ENCODE results near the gene WDR27.

Gene WDR27

DNA sequence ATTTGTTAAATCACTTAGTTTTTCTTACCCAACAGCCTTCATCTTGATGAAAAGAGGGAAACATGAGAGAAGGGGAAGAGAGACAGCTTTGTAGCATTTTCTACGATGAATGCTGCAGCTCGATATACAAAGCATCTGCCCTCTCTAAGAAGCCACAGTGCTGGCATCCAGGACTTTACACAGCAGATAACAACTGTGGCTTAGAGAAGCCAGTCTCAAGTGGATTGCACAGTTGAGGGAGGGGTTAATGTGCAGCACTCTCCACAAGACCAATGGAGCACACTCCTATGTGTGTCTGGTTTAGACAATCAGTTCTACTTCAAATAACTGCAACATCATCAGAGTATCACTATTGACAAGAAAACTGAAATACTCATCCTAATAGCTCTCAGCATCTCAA, 5.9 kb upstream of the WDR27 start:
- H3K9me3 ChIP-seq (ENCODE audit: control insufficient read depth, insufficient read depth, low read depth, low read length), result no peaks in the 10 kb centered on the region
- 0 out of 2 replicates have a peak, but pooled peaks cover 3% of the 10 kb centered on the region for H3K4me1 ChIP-seq (ENCODE audit: control insufficient read depth, insufficient read depth, low read length)
- ChIA-PET CTCF (no interaction called here), POLR2A (no interaction called here)
- H3K27ac ChIP-seq (ENCODE audit: extremely low read depth, low read depth, low read length), result no peak overlapping the region
- peaks cover 29 to 90% of the 10 kb centered on the region in 2 experiments; a peak in 2 of 3 replicates for H3K36me3 ChIP-seq (ENCODE audit: control insufficient read depth in 2 of 2, insufficient read depth in 1 of 2, low read length in 2 of 2)
- no peak overlapping the region for H3K4me3 ChIP-seq (ENCODE audit: low read depth, low read length)
- TF ChIP-seq ZNF292 (tag by site-specific recombination; IDR thresholded peaks at IDR 0.05; ENCODE audit: borderline replicate concordance, low read depth), result no peak
- no peak for TF ChIP-seq TCF7L2 (IDR thresholded peaks at IDR 0.05; ENCODE audit: borderline replicate concordance, low read depth, low read length)
- TF ChIP-seq REPIN1 (tag by site-specific recombination; IDR thresholded peaks at IDR 0.05; ENCODE audit: low read depth), result no peak
- TF ChIP-seq, protein P1, sequence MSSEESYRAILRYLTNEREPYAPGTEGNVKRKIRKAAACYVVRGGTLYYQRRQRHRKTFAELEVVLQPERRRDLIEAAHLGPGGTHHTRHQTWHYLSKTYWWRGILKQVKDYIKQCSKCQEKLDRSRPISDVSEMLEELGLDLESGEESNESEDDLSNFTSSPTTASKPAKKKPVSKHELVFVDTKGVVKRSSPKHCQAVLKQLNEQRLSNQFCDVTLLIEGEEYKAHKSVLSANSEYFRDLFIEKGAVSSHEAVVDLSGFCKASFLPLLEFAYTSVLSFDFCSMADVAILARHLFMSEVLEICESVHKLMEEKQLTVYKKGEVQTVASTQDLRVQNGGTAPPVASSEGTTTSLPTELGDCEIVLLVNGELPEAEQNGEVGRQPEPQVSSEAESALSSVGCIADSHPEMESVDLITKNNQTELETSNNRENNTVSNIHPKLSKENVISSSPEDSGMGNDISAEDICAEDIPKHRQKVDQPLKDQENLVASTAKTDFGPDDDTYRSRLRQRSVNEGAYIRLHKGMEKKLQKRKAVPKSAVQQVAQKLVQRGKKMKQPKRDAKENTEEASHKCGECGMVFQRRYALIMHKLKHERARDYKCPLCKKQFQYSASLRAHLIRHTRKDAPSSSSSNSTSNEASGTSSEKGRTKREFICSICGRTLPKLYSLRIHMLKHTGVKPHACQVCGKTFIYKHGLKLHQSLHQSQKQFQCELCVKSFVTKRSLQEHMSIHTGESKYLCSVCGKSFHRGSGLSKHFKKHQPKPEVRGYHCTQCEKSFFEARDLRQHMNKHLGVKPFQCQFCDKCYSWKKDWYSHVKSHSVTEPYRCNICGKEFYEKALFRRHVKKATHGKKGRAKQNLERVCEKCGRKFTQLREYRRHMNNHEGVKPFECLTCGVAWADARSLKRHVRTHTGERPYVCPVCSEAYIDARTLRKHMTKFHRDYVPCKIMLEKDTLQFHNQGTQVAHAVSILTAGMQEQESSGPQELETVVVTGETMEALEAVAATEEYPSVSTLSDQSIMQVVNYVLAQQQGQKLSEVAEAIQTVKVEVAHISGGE (tag by site-specific recombination; conservative IDR thresholded peaks at IDR 0.05; ENCODE audit: low read depth), result 0 out of 2 replicates have a peak, but pooled peaks have one; percentile 22
- TF ChIP-seq, protein P2, sequence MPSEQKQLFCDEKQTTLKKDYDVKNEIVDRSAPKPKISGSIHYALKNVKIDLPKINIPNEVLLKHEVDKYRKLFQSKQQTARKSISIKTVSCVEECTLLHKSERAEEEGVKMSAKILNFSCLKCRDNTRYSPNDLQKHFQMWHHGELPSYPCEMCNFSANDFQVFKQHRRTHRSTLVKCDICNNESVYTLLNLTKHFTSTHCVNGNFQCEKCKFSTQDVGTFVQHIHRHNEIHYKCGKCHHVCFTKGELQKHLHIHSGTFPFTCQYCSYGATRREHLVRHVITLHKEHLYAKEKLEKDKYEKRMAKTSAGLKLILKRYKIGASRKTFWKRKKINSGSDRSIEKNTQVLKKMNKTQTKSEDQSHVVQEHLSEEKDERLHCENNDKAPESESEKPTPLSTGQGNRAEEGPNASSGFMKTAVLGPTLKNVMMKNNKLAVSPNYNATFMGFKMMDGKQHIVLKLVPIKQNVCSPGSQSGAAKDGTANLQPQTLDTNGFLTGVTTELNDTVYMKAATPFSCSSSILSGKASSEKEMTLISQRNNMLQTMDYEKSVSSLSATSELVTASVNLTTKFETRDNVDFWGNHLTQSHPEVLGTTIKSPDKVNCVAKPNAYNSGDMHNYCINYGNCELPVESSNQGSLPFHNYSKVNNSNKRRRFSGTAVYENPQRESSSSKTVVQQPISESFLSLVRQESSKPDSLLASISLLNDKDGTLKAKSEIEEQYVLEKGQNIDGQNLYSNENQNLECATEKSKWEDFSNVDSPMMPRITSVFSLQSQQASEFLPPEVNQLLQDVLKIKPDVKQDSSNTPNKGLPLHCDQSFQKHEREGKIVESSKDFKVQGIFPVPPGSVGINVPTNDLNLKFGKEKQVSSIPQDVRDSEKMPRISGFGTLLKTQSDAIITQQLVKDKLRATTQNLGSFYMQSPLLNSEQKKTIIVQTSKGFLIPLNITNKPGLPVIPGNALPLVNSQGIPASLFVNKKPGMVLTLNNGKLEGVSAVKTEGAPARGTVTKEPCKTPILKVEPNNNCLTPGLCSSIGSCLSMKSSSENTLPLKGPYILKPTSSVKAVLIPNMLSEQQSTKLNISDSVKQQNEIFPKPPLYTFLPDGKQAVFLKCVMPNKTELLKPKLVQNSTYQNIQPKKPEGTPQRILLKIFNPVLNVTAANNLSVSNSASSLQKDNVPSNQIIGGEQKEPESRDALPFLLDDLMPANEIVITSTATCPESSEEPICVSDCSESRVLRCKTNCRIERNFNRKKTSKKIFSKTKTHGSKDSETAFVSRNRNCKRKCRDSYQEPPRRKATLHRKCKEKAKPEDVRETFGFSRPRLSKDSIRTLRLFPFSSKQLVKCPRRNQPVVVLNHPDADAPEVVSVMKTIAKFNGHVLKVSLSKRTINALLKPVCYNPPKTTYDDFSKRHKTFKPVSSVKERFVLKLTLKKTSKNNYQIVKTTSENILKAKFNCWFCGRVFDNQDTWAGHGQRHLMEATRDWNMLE (tag by site-specific recombination; conservative IDR thresholded peaks at IDR 0.05; ENCODE audit: low read depth), result no peak
- TF ChIP-seq ZNF391 (tag by site-specific recombination; IDR thresholded peaks at IDR 0.05; ENCODE audit: borderline replicate concordance, low read depth), result no peak
- TF ChIP-seq ZNF610 (tag by site-specific recombination; IDR thresholded peaks at IDR 0.05; ENCODE audit: borderline replicate concordance), result no peak
- TF ChIP-seq SCRT2 (tag by site-specific recombination; IDR thresholded peaks at IDR 0.05), result no peak
- TF ChIP-seq KLF9 (tag by site-specific recombination; IDR thresholded peaks at IDR 0.05; ENCODE audit: low read depth), result no peak
- TF ChIP-seq, protein P3, sequence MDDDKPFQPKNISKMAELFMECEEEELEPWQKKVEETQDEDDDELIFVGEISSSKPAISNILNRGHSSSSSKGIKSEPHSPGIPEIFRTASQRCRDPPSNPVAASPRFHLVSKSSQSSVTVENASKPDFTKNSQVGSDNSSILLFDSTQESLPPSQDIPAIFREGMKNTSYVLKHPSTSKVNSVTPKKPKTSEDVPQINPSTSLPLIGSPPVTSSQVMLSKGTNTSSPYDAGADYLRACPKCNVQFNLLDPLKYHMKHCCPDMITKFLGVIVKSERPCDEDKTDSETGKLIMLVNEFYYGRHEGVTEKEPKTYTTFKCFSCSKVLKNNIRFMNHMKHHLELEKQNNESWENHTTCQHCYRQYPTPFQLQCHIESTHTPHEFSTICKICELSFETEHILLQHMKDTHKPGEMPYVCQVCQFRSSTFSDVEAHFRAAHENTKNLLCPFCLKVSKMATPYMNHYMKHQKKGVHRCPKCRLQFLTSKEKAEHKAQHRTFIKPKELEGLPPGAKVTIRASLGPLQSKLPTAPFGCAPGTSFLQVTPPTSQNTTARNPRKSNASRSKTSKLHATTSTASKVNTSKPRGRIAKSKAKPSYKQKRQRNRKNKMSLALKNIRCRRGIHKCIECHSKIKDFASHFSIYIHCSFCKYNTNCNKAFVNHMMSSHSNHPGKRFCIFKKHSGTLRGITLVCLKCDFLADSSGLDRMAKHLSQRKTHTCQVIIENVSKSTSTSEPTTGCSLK (tag by site-specific recombination; IDR thresholded peaks at IDR 0.05), result no peak
- TF ChIP-seq ZNF157 (tag by site-specific recombination; IDR thresholded peaks at IDR 0.05), result no peak
- TF ChIP-seq ZBTB17 (tag by site-specific recombination; IDR thresholded peaks at IDR 0.05), result peak; percentile 82
- TF ChIP-seq HOXC10 (CRISPR knock-in tag; IDR thresholded peaks at IDR 0.05), result no peak
- TF ChIP-seq ZBTB20 (tag by site-specific recombination; IDR thresholded peaks at IDR 0.05), result no peak
- TF ChIP-seq, protein P4, sequence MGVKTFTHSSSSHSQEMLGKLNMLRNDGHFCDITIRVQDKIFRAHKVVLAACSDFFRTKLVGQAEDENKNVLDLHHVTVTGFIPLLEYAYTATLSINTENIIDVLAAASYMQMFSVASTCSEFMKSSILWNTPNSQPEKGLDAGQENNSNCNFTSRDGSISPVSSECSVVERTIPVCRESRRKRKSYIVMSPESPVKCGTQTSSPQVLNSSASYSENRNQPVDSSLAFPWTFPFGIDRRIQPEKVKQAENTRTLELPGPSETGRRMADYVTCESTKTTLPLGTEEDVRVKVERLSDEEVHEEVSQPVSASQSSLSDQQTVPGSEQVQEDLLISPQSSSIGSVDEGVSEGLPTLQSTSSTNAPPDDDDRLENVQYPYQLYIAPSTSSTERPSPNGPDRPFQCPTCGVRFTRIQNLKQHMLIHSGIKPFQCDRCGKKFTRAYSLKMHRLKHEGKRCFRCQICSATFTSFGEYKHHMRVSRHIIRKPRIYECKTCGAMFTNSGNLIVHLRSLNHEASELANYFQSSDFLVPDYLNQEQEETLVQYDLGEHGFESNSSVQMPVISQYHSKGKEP (tag by site-specific recombination; IDR thresholded peaks at IDR 0.05), result 0 out of 2 replicates have a peak, but pooled peaks have one; percentile 15
- TF ChIP-seq, protein P5, sequence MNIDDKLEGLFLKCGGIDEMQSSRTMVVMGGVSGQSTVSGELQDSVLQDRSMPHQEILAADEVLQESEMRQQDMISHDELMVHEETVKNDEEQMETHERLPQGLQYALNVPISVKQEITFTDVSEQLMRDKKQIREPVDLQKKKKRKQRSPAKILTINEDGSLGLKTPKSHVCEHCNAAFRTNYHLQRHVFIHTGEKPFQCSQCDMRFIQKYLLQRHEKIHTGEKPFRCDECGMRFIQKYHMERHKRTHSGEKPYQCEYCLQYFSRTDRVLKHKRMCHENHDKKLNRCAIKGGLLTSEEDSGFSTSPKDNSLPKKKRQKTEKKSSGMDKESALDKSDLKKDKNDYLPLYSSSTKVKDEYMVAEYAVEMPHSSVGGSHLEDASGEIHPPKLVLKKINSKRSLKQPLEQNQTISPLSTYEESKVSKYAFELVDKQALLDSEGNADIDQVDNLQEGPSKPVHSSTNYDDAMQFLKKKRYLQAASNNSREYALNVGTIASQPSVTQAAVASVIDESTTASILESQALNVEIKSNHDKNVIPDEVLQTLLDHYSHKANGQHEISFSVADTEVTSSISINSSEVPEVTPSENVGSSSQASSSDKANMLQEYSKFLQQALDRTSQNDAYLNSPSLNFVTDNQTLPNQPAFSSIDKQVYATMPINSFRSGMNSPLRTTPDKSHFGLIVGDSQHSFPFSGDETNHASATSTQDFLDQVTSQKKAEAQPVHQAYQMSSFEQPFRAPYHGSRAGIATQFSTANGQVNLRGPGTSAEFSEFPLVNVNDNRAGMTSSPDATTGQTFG (tag by site-specific recombination; IDR thresholded peaks at IDR 0.05; ENCODE audit: borderline replicate concordance), result no peak
- no peak for TF ChIP-seq ZNF555 (tag by site-specific recombination; conservative IDR thresholded peaks at IDR 0.05)
- no peak for TF ChIP-seq ZNF114 (tag by site-specific recombination; IDR thresholded peaks at IDR 0.05)
- TF ChIP-seq, protein P6, sequence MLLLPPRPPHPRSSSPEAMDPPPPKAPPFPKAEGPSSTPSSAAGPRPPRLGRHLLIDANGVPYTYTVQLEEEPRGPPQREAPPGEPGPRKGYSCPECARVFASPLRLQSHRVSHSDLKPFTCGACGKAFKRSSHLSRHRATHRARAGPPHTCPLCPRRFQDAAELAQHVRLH (tag by site-specific recombination; IDR thresholded peaks at IDR 0.05), result no peak
- no peak for TF ChIP-seq ZBTB8A (tag by site-specific recombination; IDR thresholded peaks at IDR 0.05)
- TF ChIP-seq, protein P7, sequence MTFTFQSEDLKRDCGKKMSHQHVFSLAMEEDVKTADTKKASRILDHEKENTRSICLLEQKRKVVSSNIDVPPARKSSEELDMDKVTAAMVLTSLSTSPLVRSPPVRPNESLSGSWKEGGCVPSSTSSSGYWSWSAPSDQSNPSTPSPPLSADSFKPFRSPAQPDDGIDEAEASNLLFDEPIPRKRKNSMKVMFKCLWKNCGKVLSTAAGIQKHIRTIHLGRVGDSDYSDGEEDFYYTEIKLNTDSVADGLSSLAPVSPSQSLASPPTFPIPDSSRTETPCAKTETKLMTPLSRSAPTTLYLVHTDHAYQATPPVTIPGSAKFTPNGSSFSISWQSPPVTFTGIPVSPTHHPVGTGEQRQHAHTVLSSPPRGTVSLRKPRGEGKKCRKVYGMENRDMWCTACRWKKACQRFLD (tag by site-specific recombination; IDR thresholded peaks at IDR 0.05), result no peak

Data from HEK293 (cell line).